ENCODE results near the gene MLYCD.

MLYCD gene

GRCh38 chr16:83932955-83933673 lies 34.2 kb downstream of the MLYCD start:
- H3K4me3 ChIP-seq (ENCODE audit: low read depth, low read length), result no peak overlapping the region
- TF ChIP-seq CTCF (IDR thresholded peaks at IDR 0.05; ENCODE audit: low read depth, low read length), result no peak
- in situ Hi-C loops (cut with HindIII; ENCODE audit: low sequenced_read_pairs), result no loop called here

GRCh38 chr16:83933885-83934683 lies 35.2 kb downstream of the MLYCD start:
- no peak overlapping the region for H3K4me3 ChIP-seq (ENCODE audit: low read depth, low read length)
- in situ Hi-C loops (cut with HindIII; ENCODE audit: low sequenced_read_pairs), result no loop called here
- DNase-seq (ENCODE audit: low read depth, low spot score), result no peak
- no peak for TF ChIP-seq CTCF (IDR thresholded peaks at IDR 0.05; ENCODE audit: low read depth, low read length)

More at GRCh38 chr16:83932955-83933673, 34.2 kb downstream of the MLYCD start:
- DNase-seq (ENCODE audit: low read depth, low spot score), result no peak

- DNase-seq (ENCODE audit: low read depth, low spot score), result no peak
- in situ Hi-C loops (cut with HindIII; ENCODE audit: low sequenced_read_pairs), result no loop called here
- no peak for TF ChIP-seq CTCF (IDR thresholded peaks at IDR 0.05; ENCODE audit: low read depth, low read length)
Measured at GRCh38 chr16:83934684-83934977, 35.7 kb downstream of the MLYCD start.

GRCh38 chr16:83935005-83935857 lies 36.3 kb downstream of the MLYCD start:
- H3K4me3 ChIP-seq (ENCODE audit: low read depth, low read length), result no peak overlapping the region
- no peak for TF ChIP-seq CTCF (IDR thresholded peaks at IDR 0.05; ENCODE audit: low read depth, low read length)
- no peak for DNase-seq (ENCODE audit: low read depth, low spot score)
- in situ Hi-C loops (cut with HindIII; ENCODE audit: low sequenced_read_pairs), result no loop called here

More at GRCh38 chr16:83934684-83934977, 35.7 kb downstream of the MLYCD start:
- no peak overlapping the region for H3K4me3 ChIP-seq (ENCODE audit: low read depth, low read length)

GRCh38 chr16:83935858-83936255 lies 36.9 kb downstream of the MLYCD start:
- in situ Hi-C loops (cut with HindIII; ENCODE audit: low sequenced_read_pairs), result no loop called here
- TF ChIP-seq CTCF (IDR thresholded peaks at IDR 0.05; ENCODE audit: low read depth, low read length), result no peak
- no peak for DNase-seq (ENCODE audit: low read depth, low spot score)
- no peak overlapping the region for H3K4me3 ChIP-seq (ENCODE audit: low read depth, low read length)

- no peak overlapping the region for H3K4me3 ChIP-seq (ENCODE audit: low read depth, low read length)
- no peak for DNase-seq (ENCODE audit: low read depth, low spot score)
- TF ChIP-seq CTCF (IDR thresholded peaks at IDR 0.05; ENCODE audit: low read depth, low read length), result no peak
- in situ Hi-C loops (cut with HindIII; ENCODE audit: low sequenced_read_pairs), result no loop called here
Measured at GRCh38 chr16:83936581-83937165, 37.8 kb downstream of the MLYCD start.

Measured in astrocyte of the spinal cord (primary cell).